Measurements from ENCODE around the gene OR2D2.
"Not testable (repeated sequence)": the region's sequence is repeated elsewhere in the genome, so short reads cannot be mapped to it uniquely, and the experiment has no call there.

Gene OR2D2

GRCh38 chr11:6911378-6911777 is 19.1 kb upstream of the OR2D2 start:
- TF ChIP-seq, protein P1, sequence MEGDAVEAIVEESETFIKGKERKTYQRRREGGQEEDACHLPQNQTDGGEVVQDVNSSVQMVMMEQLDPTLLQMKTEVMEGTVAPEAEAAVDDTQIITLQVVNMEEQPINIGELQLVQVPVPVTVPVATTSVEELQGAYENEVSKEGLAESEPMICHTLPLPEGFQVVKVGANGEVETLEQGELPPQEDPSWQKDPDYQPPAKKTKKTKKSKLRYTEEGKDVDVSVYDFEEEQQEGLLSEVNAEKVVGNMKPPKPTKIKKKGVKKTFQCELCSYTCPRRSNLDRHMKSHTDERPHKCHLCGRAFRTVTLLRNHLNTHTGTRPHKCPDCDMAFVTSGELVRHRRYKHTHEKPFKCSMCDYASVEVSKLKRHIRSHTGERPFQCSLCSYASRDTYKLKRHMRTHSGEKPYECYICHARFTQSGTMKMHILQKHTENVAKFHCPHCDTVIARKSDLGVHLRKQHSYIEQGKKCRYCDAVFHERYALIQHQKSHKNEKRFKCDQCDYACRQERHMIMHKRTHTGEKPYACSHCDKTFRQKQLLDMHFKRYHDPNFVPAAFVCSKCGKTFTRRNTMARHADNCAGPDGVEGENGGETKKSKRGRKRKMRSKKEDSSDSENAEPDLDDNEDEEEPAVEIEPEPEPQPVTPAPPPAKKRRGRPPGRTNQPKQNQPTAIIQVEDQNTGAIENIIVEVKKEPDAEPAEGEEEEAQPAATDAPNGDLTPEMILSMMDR (IDR thresholded peaks at IDR 0.05; ENCODE audit: borderline replicate concordance, control extremely low read depth, extremely low read depth, insufficient read depth, missing control alignments), result no peak

DNA sequence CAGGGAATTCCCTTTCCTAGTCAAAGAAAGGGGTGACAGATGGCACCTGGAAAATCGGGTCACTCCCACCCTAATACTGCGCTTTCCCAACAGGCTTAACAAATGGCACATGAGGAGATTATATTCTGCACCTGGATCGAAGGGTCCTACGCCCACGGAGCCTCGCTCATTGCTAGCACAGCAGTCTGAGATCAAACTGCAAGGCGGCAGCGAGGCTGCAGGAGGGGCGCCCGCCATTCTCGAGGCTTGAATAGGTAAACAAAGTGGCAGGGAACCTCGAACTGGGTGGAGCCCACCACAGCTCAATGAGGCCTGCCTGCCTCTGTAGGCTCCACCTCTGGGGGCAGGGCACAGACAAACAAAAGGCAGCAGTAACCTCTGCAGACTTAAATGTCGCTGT is 12.5 kb upstream of the OR2D2 start:
- in situ Hi-C loops (cut with MboI; ENCODE audit: low sequenced_read_pairs, unreplicated experiment); DNase-seq (ENCODE audit: low spot score): not testable (repeated sequence)

More at GRCh38 chr11:6911378-6911777, 19.1 kb upstream of the OR2D2 start:
- in situ Hi-C loops (cut with MboI; ENCODE audit: low sequenced_read_pairs, unreplicated experiment), result no loop called here
- no peak for DNase-seq (ENCODE audit: low spot score)

DNA sequence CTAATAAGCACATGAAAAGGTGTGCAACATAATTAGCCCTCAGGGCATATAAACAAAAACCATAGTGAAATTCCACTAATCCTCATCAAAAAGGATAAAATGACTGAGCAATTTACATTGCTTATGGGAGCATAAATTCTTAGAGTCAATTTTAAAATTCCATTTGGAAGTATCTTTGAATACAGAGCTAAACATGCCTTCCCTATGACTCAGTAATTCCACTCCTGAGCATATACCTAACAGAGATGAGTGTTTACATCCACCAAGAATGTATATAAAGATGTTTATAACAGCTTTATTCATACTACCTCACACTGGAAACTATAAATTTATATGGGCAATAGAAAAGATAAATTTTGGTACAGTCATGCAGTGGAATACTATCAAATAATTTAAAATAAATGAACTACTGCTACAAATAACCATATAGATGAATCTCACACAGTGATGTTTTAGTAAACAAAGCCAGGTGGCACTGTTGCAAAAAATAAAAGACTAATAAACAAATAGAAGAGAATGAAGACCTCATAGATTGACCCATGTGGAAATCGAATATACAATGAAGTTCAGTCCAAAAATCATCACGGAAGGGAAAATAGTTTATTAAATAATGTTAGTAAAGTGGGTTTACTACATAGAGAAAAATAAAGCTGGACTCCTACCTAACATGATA is 8.2 kb upstream of the OR2D2 start:
- TF ChIP-seq, protein P1 (IDR thresholded peaks at IDR 0.05; ENCODE audit: borderline replicate concordance, control extremely low read depth, extremely low read depth, insufficient read depth, missing control alignments), result no peak
- DNase-seq (ENCODE audit: low spot score), result no peak
- in situ Hi-C loops (cut with MboI; ENCODE audit: low sequenced_read_pairs, unreplicated experiment), result no loop called here

GRCh38 chr11:6898911-6899310 is 6.6 kb upstream of the OR2D2 start:
- DNase-seq (ENCODE audit: low spot score), result no peak
- in situ Hi-C loops (cut with MboI; ENCODE audit: low sequenced_read_pairs, unreplicated experiment), result no loop called here
- TF ChIP-seq, protein P1 (IDR thresholded peaks at IDR 0.05; ENCODE audit: borderline replicate concordance, control extremely low read depth, extremely low read depth, insufficient read depth, missing control alignments), result no peak

GRCh38 chr11:6895010-6895409 is 2.7 kb upstream of the OR2D2 start:
- no peak for DNase-seq (ENCODE audit: low spot score)
- in situ Hi-C loops (cut with MboI; ENCODE audit: low sequenced_read_pairs, unreplicated experiment), result no loop called here
- TF ChIP-seq, protein P1 (IDR thresholded peaks at IDR 0.05; ENCODE audit: borderline replicate concordance, control extremely low read depth, extremely low read depth, insufficient read depth, missing control alignments), result no peak

- TF ChIP-seq, protein P1 (IDR thresholded peaks at IDR 0.05; ENCODE audit: borderline replicate concordance, control extremely low read depth, extremely low read depth, insufficient read depth, missing control alignments), result no peak
- in situ Hi-C loops (cut with MboI; ENCODE audit: low sequenced_read_pairs, unreplicated experiment), result no loop called here
- DNase-seq (ENCODE audit: low spot score), result no peak
Observed at GRCh38 chr11:6894097-6894496, 1.8 kb upstream of the OR2D2 start.

DNA sequence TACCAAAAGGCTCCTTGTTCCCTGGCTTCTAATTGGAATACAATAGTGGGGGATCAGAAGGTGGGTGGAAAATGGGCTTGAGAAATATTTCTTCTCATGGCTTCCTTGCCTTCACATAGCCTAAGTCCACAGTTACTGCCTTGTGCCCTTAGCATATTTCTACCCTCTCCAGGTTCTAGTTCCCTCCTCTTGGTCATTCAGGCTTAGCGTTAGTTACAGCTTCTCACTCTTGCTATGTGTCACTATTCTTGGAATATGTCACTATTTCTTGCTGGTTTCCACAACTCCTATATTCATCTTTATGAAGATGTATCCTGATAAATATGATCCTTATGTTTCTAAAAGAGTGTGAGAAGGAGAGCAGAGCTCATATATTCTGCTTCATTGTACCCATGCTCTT is 2.5 kb downstream of the OR2D2 start:
- TF ChIP-seq, protein P1 (IDR thresholded peaks at IDR 0.05; ENCODE audit: borderline replicate concordance, control extremely low read depth, extremely low read depth, insufficient read depth, missing control alignments), result no peak
- no peak for DNase-seq (ENCODE audit: low spot score)
- in situ Hi-C loops (cut with MboI; ENCODE audit: low sequenced_read_pairs, unreplicated experiment), result no loop called here
